ENCODE data around the gene SCRT2. TPM values are rescaled to one million over a fixed set of nuclear protein-coding genes. Genes with fewer than 3 reads are reported as not detected.

The SCRT2 gene
- total RNA-seq, 1 donor from 2014 or later, result not detected

DNA sequence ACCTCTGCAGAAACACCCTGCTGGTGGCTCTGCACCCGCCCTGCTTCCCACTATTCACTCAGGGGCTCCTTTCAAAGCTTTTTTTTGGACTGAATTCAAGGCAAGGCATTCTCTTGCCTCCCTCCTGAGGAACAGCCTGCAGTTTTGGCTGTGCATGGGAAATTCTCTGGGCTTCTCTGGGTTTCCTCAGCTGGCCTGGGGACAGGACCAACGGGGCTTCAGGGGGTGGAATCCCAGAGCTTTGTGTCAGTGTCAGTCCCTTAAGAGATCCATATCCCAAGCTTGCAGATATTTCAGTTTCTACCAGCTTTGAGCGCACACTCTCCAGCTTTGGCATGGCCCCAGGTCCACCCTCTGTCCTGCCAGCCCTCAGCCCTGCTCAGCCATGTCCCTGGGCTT lies 2.0 kb downstream of the SCRT2 start:
- no peaks in the 10 kb centered on the region for H3K79me2 ChIP-seq (ENCODE audit: low read depth)
- H3K27me3 Mint-ChIP-seq (ENCODE audit: insufficient read depth, low read depth), result peaks cover 50% of the 10 kb centered on the region
- H3K27me3 ChIP-seq, result peaks cover 57% of the 10 kb centered on the region
- no peaks in the 10 kb centered on the region for H3K9me3 Mint-ChIP-seq
- DNase-seq (ENCODE audit: low spot score), result no peak
- H3K4me3 ChIP-seq, result no peak overlapping the region
- no peaks in the 10 kb centered on the region for H3K36me3 ChIP-seq
- H3K27ac ChIP-seq, result no peak overlapping the region
- peak overlapping the region; percentile 27 for H3K4me3 Mint-ChIP-seq
- no peak overlapping the region for H3K27ac Mint-ChIP-seq
- TF ChIP-seq EZH2 (IDR thresholded peaks at IDR 0.05) (no peak), EZH2phosphoT487 (IDR thresholded peaks at IDR 0.05) (no peak), CTCF (IDR thresholded peaks at IDR 0.05) (no peak)
- H3F3A ChIP-seq (ENCODE audit: low read depth), result peaks cover 19% of the 10 kb centered on the region
- H4K20me1 ChIP-seq (ENCODE audit: low read depth), result peaks cover 28% of the 10 kb centered on the region
- H3K4me2 ChIP-seq, result no peak overlapping the region
- no peaks in the 10 kb centered on the region for H3K36me3 Mint-ChIP-seq
- no peak overlapping the region for H3K9ac ChIP-seq
- H3K4me1 ChIP-seq, result peaks cover 25% of the 10 kb centered on the region
- peaks cover 18% of the 10 kb centered on the region for H3K4me1 Mint-ChIP-seq
- H3K9me3 ChIP-seq (ENCODE audit: low read depth), result no peaks in the 10 kb centered on the region
- H2AFZ ChIP-seq (replicated peaks), result no peak overlapping the region

- H3K4me1 Mint-ChIP-seq, result peaks cover 19% of the 10 kb centered on the region
- Histone ChIP-seq H3K9ac (no peak overlapping the region), H3K36me3 (no peaks in the 10 kb centered on the region), H3F3A (ENCODE audit: low read depth) (peaks cover 19% of the 10 kb centered on the region), H3K4me3 (no peak overlapping the region), H3K27me3 (peaks cover 52% of the 10 kb centered on the region), H3K9me3 (ENCODE audit: low read depth) (no peaks in the 10 kb centered on the region), H2AFZ (replicated peaks) (no peak overlapping the region), H4K20me1 (ENCODE audit: low read depth) (peaks cover 28% of the 10 kb centered on the region), H3K79me2 (ENCODE audit: low read depth) (no peaks in the 10 kb centered on the region), H3K4me2 (no peak overlapping the region), H3K27ac (no peak overlapping the region), H3K4me1 (peaks cover 25% of the 10 kb centered on the region)
- peak overlapping the region; percentile 67 for H3K4me3 Mint-ChIP-seq
- TF ChIP-seq CTCF (IDR thresholded peaks at IDR 0.05) (peak; percentile 49), EZH2 (IDR thresholded peaks at IDR 0.05) (no peak), EZH2phosphoT487 (IDR thresholded peaks at IDR 0.05) (no peak)
- H3K9me3 Mint-ChIP-seq, result no peaks in the 10 kb centered on the region
- no peak for DNase-seq (ENCODE audit: low spot score)
- H3K36me3 Mint-ChIP-seq, result no peaks in the 10 kb centered on the region
- H3K27ac Mint-ChIP-seq, result no peak overlapping the region
- H3K27me3 Mint-ChIP-seq (ENCODE audit: insufficient read depth, low read depth), result peaks cover 53% of the 10 kb centered on the region
Observed at GRCh38 chr20:672963-673602, 2.5 kb downstream of the SCRT2 start.

DNA sequence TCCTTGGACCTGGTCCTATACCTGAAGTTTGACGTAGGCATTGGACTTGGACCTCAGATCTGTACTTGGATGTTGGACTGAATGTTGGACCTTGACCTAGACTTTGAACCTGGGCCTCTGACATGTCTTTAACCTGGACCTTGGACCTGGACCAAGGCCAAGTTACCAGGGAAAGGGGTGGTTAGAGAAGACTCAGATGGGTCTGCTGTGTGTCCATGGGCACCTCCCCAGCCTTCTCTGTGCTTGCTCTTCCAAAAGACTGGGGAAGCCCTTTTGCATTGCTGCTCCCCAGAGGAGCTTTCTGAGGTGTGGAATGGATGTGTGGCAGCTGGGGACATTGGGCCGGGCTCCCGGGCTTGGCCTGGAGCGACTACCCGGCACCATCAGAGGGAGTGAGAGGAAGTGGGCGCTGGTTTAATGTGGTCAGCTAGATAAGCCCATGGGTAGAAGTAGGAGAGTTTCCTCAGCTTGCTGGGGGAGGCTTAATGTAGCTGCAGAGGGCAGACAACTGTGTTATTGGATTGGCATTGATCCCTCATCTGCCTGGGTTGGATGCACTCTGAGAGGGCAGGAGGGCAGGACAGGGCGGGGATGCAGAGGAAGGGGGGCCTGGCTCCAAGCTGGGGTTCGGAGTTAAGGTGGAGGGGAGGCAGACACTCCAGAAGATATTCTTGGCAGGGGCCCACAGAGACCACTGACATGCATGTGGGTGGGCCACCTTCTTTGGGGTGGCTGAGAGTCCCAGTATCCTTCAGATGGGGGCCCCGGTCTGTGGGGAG lies 4.2 kb downstream of the SCRT2 start:
- Histone ChIP-seq H2AFZ (replicated peaks) (no peak overlapping the region), H3K9me3 (ENCODE audit: low read depth) (no peaks in the 10 kb centered on the region), H3K36me3 (no peaks in the 10 kb centered on the region), H3K27ac (no peak overlapping the region), H3K27me3 (peaks cover 37% of the 10 kb centered on the region), H3K4me1 (peaks cover 19% of the 10 kb centered on the region), H3K4me2 (no peak overlapping the region), H3F3A (ENCODE audit: low read depth) (peaks cover 15% of the 10 kb centered on the region), H3K9ac (no peak overlapping the region), H3K4me3 (no peak overlapping the region), H3K79me2 (ENCODE audit: low read depth) (no peaks in the 10 kb centered on the region), H4K20me1 (ENCODE audit: low read depth) (peaks cover 26% of the 10 kb centered on the region)
- H3K27ac Mint-ChIP-seq, result no peak overlapping the region
- no peaks in the 10 kb centered on the region for H3K9me3 Mint-ChIP-seq
- H3K27me3 Mint-ChIP-seq (ENCODE audit: insufficient read depth, low read depth), result peaks cover 46% of the 10 kb centered on the region
- H3K4me1 Mint-ChIP-seq, result peaks cover 22% of the 10 kb centered on the region
- TF ChIP-seq CTCF (IDR thresholded peaks at IDR 0.05) (no peak), EZH2phosphoT487 (IDR thresholded peaks at IDR 0.05) (no peak), EZH2 (IDR thresholded peaks at IDR 0.05) (no peak)
- no peak overlapping the region for H3K4me3 Mint-ChIP-seq
- H3K36me3 Mint-ChIP-seq, result no peaks in the 10 kb centered on the region
- DNase-seq (ENCODE audit: low spot score), result no peak

Measured in neural progenitor cell (in vitro differentiated cells).